Islet of Langerhans (tissue), 1 donor: Measurements from ENCODE around the gene FTH1.
"Not testable (repeated sequence)": the region's sequence is repeated elsewhere in the genome, so short reads cannot be mapped to it uniquely, and the experiment has no call there.

Experiments
- FAIRE-seq: peaks from one replicate; lab custom pipeline; 2011; peaks lifted over from hg19 to GRCh38; lab: Jason Lieb, UNC

Gene FTH1

DNA sequence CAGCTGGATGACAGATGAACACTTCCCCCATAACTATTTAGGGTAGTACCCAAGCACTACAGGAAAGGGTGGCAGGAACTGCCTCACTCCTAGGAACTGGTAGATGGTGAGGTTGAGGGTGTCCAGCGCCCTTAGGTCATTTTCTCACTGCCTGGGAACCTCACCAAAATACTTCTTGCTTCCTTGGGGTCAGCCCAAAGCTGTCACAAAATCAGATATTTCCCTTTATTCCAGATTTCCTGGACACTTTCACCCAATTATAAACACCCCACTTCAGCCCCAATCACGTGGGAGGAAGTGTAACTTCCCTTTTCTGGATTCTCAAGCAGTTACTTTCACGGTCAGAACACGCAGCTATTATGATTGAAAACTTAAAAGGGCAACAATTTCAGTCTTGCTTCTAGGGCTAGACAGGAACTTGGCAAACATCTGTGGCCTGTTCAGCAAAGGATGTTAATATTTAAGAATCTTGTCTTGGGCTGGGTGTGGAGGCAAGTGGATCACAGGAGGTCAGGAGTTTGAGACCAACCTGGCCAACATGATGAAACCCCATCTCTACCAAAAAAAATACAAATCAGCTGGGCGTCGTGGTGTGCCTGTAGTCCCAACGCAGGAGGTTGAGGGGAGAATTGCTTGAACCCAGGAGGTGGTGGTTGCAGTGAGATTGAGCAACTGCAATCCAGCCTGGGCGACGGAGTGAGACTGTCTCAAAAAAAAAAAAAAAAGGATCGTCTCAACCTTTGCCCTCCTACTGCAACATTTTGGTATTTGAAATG is 4.0 kb downstream of the FTH1 start:
- no peak for FAIRE-seq

DNA sequence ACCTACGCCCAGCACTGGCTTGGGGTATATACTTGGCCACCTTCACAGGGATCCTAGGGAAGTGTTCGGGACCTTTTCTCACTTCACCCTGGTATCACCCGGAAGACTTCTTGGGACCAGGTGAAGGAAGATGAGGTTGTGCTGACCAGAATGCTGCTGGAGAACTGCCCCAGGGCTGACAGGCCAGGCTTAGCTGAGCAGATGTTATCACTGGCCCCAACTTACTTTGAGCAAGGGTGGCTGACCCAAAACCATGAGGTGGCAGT is 4.5 kb downstream of the FTH1 start:
- FAIRE-seq, result no peak

GRCh38 chr11:61962213-61963015 is 5.0 kb downstream of the FTH1 start:
- FAIRE-seq, result no peak

- FAIRE-seq, result no peak
Observed at GRCh38 chr11:61961570-61962212, 5.7 kb downstream of the FTH1 start.

DNA sequence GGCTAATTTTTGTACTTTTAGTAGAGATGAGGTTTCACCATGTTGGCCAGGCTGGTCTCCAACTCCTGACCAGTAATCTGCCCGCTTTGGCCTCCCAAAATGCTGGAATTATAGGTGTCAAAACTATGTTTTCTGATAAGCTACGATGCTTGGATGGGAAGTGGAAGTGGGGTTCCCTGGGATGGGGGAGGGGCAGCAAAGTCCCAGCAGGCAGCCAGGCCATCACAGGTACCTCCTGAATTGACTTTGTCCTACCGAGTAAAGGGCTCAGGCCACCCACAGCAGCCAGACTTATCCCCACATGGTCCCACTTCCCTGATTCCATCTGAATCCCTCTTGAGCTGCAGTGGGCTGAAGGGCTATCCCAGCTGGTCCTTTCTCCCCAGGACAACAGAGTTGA is 6.9 kb downstream of the FTH1 start:
- FAIRE-seq, result no peak

GRCh38 chr11:61959678-61960077 is 7.8 kb downstream of the FTH1 start:
- FAIRE-seq, result no peak

DNA sequence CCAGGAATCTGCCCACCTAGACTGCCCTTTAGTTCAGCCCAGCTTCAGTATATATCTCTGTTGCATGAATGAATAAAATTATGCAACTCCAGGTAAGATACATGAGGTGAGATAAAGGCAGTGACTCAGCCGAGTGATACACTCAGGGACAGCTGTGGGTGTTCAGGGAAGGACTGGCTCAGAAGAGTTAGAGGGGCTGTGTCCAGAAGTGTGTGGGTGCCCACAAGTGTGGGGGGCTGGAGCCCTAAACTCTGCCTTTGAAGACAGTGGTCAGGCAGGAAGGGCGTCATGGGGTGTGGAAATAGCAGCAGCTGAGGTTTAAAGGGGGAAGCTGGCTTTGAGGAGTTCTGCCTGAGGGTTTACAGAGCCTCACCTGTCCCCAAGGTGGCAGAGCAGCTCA is 8.3 kb downstream of the FTH1 start:
- no peak for FAIRE-seq

DNA sequence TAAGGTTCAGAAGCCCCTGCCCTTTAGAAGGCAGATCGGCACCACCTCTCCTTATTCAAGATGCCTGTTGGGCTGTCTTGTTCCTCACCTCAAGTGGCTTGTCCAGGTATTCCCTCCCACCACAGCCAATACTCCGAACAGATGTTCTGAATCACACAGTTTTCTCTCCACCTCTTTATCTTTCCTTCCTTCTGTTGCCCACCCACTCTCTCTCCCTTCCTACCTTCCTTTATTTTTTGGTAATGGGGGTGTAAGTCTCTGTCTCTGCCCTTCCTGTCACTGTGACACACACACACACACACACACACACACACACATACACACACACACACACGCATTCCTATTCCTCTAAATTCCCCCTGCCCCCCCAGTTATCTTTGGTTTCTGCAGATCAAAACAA is 8.8 kb downstream of the FTH1 start:
- no peak for FAIRE-seq

- no peak for FAIRE-seq
Observed at GRCh38 chr11:61957021-61957770, 10.2 kb downstream of the FTH1 start.

- no peak for FAIRE-seq
Observed at GRCh38 chr11:61956191-61957020, 11.0 kb downstream of the FTH1 start.

- no peak for FAIRE-seq
Observed at GRCh38 chr11:61955422-61956135, 11.9 kb downstream of the FTH1 start.

GRCh38 chr11:61954851-61955421 is 12.5 kb downstream of the FTH1 start:
- no peak for FAIRE-seq

DNA sequence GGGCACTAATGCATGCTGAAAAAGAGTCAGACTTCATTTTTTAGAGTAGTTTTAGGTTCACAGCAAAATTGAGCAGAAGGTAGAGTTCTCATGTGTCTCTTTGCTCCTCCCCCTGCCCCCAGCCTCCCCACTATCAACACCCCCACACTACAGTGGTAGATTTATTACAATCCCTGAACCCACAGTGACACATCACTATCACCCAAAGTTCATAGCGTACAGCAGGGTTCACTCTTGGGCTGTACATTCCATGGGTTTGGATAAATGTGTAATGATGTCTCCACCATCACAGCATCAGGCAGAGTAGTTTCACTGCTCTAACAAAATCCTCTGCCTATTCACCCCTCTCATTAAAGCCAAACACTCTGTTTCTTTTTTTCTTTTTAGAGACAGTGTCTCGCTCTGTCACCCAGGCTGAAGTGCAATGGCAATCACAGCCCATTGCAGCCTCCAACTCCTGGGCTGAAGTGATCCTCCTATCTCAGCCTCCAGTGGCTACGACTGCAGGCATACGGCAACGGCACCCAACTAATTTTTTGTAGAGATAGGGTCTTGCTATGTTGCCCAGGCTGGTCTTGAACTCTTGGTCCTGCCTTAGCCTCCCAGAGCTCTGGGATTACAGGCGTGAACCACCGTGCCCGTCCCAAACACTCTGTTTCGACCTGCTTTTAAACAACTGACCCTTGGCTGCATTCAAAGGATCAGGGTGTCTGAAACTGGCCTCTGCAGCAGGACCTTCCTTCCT is 13.2 kb downstream of the FTH1 start:
- no peak for FAIRE-seq

DNA sequence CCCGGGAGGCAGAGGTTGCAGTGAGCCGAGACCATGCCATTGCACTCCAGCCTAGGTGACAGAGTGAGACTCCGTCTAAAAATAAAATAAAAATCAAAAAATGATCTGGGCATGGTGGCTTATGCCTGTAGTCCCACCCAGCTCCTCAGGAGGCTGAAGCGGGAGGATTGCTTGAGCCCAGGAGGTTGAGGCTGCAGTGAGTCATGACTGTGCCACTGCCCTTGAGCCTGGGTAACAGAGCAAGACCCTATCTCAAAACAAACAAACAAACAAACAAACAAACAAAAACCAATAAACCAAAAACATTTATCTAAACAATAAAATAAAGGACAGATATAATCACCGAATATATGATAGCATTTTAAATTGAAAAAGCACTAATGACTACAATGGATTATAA is 13.8 kb downstream of the FTH1 start:
- FAIRE-seq, result not testable (repeated sequence)

GRCh38 chr11:61952882-61953281 is 14.6 kb downstream of the FTH1 start:
- FAIRE-seq, result no peak

DNA sequence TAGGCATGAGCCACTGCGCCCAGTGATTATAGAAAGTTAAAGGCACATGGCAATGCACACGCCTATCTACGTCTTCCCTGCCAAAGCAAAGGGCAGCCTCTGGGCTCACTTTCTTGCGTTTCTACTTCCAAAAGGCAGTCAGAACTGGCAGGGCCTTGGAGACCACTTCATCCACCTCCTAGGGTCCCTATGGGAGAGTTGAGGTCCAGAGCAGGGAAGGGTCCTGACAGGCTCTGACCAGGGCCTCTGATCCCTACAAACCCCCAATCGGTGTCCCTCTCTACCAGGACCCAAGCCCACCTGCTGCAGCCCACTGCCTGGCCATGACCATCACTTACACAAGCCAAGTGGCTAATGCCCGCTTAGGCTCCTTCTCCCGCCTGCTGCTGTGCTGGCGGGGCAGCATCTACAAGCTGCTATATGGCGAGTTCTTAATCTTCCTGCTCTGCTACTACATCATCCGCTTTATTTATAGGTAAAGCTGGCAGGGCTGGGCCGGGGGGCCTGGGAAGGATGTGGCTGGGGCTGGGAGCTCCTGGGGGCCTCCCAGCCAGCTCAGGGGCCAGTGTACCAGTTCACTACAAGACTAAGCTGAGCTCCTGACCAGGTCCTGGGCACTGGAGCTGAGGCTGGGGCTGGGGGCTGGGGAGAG is 15.8 kb downstream of the FTH1 start:
- FAIRE-seq, result no peak

DNA sequence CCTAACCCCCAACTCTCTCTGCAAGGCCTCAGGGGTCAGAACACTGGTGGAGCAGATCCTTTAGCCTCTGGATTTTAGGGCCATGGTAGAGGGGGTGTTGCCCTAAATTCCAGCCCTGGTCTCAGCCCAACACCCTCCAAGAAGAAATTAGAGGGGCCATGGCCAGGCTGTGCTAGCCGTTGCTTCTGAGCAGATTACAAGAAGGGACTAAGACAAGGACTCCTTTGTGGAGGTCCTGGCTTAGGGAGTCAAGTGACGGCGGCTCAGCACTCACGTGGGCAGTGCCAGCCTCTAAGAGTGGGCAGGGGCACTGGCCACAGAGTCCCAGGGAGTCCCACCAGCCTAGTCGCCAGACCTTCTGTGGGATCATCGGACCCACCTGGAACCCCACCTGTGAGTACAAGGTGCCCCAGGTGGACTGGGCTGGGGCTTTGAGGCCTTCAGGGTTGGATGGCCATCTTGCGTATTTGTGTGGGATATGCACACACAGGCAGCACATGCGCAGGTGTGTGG is 17.3 kb downstream of the FTH1 start, which contains the start of gene BEST1:
BEST1 (plus strand) TSS at position 317 of the 513 bp plus-strand sequence. CDS start 1,456 bp downstream, outside the sequence.
- no peak for FAIRE-seq

DNA sequence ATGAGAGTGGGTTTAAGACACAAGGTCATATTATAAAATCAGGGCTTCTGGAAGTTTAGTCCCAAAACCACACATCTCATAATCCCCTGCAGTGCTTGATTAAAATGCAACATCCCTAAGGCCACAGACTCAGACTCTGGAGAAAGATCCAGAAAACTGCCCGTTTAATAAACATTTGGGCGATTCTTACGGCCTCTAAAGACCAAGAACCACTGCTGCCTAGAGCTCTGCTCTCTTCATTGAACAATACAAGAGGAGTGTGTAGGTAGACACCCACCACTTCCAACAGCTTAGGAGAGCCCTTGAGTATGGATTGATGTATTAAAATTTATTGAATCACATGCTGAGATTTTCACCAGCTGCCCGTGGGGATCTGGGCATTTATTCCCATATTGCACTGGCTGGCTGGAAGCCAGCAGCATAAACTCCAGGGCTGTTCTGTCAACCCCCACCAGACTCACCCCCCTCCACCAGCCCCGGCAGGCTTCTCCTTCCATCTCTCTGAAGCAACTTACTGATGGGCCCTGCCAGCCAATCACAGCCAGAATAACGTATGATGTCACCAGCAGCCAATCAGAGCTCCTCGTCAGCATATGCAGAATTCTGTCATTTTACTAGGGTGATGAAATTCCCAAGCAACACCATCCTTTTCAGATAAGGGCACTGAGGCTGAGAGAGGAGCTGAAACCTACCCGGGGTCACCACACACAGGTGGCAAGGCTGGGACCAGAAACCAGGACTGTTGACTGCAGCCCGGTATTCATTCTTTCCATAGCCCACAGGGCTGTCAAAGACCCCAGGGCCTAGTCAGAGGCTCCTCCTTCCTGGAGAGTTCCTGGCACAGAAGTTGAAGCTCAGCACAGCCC is 18.0 kb downstream of the FTH1 start:
- peak; percentile 85 for FAIRE-seq
